Activated naive CD8-positive, alpha-beta T cell treated with anti-CD3 and anti-CD28 coated beads for 36 hours (primary cell): ENCODE data around the gene JADE1. TPM values are rescaled to one million over a fixed set of nuclear protein-coding genes. Genes with fewer than 3 reads are reported as not detected.

Experiments used
- DNase-seq: peaks from one replicate; pipeline ENCODE4 v3.0.0; 2021
- H3K27ac Mint-ChIP-seq: one replicate; pipeline ENCODE4 v1.8.0; 2022; ENCODE audit warnings: mild to moderate bottlenecking, moderate library complexity, mixed read lengths
- H3K27me3 Mint-ChIP-seq: one replicate; pipeline ENCODE4 v1.8.0; 2022; ENCODE audit warnings: mild to moderate bottlenecking, mixed read lengths
- H3K36me3 Mint-ChIP-seq: one replicate; pipeline ENCODE4 v1.8.0; 2021; ENCODE audit warnings: mild to moderate bottlenecking, mixed read lengths
- H3K4me1 Mint-ChIP-seq: one replicate; pipeline ENCODE4 v1.8.0; 2021; ENCODE audit warnings: mixed read lengths
- H3K4me3 Mint-ChIP-seq: one replicate; pipeline ENCODE4 v1.8.0; 2022; ENCODE audit warnings: mild to moderate bottlenecking, moderate library complexity, mixed read lengths
- H3K9me3 Mint-ChIP-seq: one replicate; pipeline ENCODE4 v1.8.0; 2022; ENCODE audit warnings: mixed read lengths
- total RNA-seq, 2 experiments: library from RNA; stranded (reverse); gene quantifications; one replicate each; pipeline ENCODE4 v1.2.3, GENCODE V29; 2021

JADE1 gene
- total RNA-seq, 2 experiments from 2014 or later, result 29.7 to 31.5 TPM

DNA sequence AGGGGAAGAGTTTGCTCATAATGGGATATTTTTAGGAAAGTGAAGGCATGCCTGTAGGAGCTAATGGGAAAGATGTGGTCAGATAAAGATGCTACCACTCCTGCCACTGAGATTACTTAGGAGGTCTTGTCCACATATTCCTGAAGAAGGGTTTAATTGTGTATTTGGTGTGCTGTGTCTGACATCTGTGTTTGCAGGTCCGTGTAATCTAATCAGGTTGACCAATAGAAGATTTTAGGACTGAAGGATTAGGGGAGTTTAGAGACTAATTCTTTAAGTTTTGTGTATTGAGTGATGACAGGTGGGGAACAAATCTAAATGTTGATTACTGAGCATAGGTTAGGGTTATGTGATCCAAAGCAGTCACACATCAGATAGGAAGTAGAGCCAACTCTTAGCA is 57.2 kb downstream of the JADE1 start:
- no peak for DNase-seq
- no peaks in the 10 kb centered on the region for H3K27me3 Mint-ChIP-seq
- H3K4me3 Mint-ChIP-seq, result no peak overlapping the region
- peaks cover 23% of the 10 kb centered on the region for H3K4me1 Mint-ChIP-seq
- H3K27ac Mint-ChIP-seq, result no peak overlapping the region
- H3K9me3 Mint-ChIP-seq, result no peaks in the 10 kb centered on the region
- H3K36me3 Mint-ChIP-seq, result peaks cover 31% of the 10 kb centered on the region

DNA sequence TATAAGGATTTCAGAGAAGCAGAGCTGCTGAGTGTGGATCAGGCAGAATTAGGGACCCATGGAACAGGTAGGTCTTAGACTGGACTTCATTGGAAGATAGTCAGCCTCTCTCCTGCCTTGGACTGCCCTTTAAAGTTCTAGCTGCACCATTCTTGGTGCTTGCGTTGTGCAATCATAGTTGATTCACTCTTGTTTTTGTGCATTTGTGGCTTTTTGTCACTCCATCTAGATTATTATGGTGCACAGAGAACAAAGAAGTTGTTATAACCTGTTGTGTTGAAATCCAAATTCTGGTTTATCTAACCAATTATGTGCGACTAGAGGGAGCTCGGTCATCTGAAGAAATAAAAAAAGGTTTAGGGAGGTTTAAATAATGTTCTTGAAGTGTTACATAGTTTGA is 59.3 kb downstream of the JADE1 start:
- Mint-ChIP-seq H3K36me3 (peaks cover 31% of the 10 kb centered on the region), H3K4me3 (no peak overlapping the region), H3K9me3 (no peaks in the 10 kb centered on the region), H3K27me3 (no peaks in the 10 kb centered on the region), H3K4me1 (peaks cover 4% of the 10 kb centered on the region), H3K27ac (no peak overlapping the region)
- DNase-seq, result no peak

DNA sequence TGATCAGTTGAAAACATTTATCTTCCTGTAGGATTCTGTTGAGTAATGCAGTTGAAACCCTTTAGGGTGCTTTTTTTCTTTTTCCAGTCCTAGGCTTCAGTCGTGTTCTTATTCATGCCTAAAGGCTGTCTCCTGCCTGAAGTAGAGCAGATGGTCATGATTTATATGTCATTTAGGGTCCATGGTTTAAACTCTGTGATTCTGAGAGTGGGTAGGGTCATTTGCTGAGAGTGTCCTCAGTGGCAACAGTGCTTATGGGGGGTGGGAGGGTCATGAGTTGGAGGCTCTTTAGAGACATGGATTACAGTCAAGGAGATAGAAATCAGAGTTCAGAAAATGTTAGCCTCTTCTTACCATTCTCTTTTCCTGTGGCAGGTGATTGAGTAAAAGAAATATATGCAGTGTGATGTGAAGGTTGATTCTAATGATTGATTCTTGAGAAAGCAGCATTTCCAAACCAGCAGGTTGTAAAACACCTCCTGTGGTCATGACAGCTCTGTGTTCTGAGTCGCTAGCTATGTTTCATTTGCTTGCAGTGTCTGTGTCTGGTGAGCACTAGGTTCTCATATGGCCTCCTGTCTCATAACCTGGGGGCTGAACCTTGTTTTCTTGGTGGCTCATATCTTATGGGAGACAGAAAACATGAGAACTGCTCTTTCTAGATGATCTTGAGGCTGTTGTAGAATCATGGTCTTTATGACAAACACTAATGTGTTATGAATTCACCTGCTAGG is 60.4 kb downstream of the JADE1 start:
- Mint-ChIP-seq H3K9me3 (no peaks in the 10 kb centered on the region), H3K4me1 (peaks cover 4% of the 10 kb centered on the region), H3K36me3 (peaks cover 27% of the 10 kb centered on the region), H3K27me3 (no peaks in the 10 kb centered on the region), H3K27ac (peak overlapping the region; percentile 57), H3K4me3 (no peak overlapping the region)
- DNase-seq, result no peak

DNA sequence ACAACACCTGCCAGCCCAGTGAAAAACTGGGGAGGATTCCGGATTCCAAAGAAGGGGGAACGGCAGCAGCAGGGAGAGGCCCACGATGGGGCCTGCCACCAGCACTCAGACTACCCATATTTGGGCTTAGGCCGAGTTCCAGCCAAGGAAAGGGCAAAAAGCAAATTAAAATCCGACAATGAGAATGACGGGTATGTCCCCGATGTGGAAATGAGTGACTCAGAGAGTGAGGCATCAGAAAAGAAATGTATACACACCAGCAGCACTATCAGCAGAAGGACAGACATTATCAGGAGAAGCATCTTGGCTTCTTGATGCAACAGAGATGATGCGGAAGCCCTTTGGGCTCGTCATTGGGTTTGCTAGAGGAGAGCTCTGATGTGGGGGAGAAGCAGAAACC is 62.4 kb downstream of the JADE1 start:
- DNase-seq, result no peak
- H3K27ac Mint-ChIP-seq, result no peak overlapping the region
- no peak overlapping the region for H3K4me3 Mint-ChIP-seq
- peaks cover 21% of the 10 kb centered on the region for H3K36me3 Mint-ChIP-seq
- peaks cover 4% of the 10 kb centered on the region for H3K4me1 Mint-ChIP-seq
- H3K27me3 Mint-ChIP-seq, result no peaks in the 10 kb centered on the region
- no peaks in the 10 kb centered on the region for H3K9me3 Mint-ChIP-seq

DNA sequence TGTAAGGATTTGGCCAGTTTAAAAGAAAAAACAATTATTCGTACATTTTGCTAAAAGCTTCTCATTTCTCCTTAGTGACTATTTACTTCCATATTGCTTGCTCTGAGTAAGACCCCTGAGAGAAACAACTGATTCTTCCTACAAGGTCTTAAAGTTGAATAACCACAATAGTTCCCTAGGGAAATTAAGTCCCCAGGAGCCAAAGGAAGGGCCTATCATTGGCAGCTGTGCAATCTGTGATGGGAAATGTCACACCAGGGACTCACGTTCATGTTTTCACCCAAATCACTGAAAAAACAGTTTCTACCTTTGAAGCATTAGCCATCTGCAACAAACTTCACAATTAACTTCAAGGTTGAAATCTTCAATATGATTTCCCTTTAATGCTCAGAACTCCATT is 66.7 kb downstream of the JADE1 start:
- Mint-ChIP-seq H3K27me3 (no peaks in the 10 kb centered on the region), H3K9me3 (no peaks in the 10 kb centered on the region), H3K36me3 (peaks cover 14% of the 10 kb centered on the region), H3K27ac (no peak overlapping the region), H3K4me1 (no peaks in the 10 kb centered on the region), H3K4me3 (no peak overlapping the region)
- DNase-seq, result no peak

DNA sequence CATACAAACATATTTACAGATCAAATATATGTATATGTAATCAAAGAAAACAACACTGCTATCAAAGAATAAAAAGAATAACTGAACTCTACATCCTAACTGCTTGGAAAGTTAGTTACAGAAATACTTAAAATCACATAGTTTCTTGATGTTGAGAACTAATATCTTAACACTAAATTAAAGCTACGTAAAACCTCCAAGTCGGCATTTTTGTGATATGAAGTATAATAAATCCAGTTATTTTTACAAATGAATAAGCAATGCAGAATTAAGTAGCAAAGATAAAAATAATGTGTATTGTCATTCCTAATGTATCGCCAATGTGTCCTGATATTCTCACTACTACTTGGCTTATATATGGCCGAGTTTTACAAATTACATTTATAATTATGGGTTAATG is 68.4 kb downstream of the JADE1 start:
- Mint-ChIP-seq H3K9me3 (no peaks in the 10 kb centered on the region), H3K4me1 (no peaks in the 10 kb centered on the region)

DNA sequence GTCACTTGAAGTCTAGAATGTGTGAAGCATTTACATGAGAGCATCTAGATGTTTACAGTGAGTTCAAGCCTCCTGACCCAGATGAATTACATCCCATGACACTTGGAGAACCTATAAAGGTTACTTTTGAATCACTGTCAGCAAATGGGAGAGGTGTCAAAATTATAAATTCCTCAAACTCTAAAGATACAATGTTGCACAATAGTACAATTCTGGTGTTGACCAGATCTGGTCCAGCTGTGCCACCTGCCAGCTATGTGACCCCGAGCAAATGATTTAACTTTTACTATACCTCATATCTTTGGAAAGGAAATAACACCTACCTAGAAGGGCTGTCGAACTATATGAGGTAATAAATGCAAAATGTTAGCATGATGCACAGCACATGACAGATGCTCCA is 69.8 kb downstream of the JADE1 start:
- no peak for DNase-seq
- Mint-ChIP-seq H3K4me3 (no peak overlapping the region), H3K27me3 (no peaks in the 10 kb centered on the region), H3K9me3 (no peaks in the 10 kb centered on the region), H3K36me3 (peaks cover 5% of the 10 kb centered on the region), H3K27ac (no peak overlapping the region), H3K4me1 (no peaks in the 10 kb centered on the region)

More for the DNA sequence above, 68.4 kb downstream of the JADE1 start:
- no peak for DNase-seq
- no peaks in the 10 kb centered on the region for H3K27me3 Mint-ChIP-seq
- H3K27ac Mint-ChIP-seq, result no peak overlapping the region
- no peak overlapping the region for H3K4me3 Mint-ChIP-seq
- peaks cover 7% of the 10 kb centered on the region for H3K36me3 Mint-ChIP-seq

DNA sequence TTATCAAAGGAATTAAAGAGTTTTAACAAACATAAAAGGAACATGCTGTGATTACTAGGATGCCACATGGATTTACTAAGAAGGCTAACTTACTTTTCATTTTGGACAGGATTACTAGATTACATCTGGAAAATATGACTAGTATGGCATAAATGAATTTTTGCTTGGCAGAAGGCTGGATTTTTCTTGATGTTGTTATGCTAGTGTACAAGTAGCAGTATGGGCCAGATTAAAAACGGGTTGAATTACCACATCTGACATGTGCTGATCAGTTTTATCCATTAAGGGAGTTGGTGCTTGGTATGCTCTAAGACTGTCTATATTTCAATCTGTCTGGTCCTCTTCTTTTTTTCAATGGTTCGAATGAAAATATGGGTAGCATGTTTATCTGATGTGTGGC is 70.5 kb downstream of the JADE1 start:
- no peaks in the 10 kb centered on the region for H3K9me3 Mint-ChIP-seq
- H3K4me3 Mint-ChIP-seq, result no peak overlapping the region
- H3K36me3 Mint-ChIP-seq, result peaks cover 5% of the 10 kb centered on the region
- no peaks in the 10 kb centered on the region for H3K27me3 Mint-ChIP-seq
- DNase-seq, result no peak
- no peaks in the 10 kb centered on the region for H3K4me1 Mint-ChIP-seq
- no peak overlapping the region for H3K27ac Mint-ChIP-seq

DNA sequence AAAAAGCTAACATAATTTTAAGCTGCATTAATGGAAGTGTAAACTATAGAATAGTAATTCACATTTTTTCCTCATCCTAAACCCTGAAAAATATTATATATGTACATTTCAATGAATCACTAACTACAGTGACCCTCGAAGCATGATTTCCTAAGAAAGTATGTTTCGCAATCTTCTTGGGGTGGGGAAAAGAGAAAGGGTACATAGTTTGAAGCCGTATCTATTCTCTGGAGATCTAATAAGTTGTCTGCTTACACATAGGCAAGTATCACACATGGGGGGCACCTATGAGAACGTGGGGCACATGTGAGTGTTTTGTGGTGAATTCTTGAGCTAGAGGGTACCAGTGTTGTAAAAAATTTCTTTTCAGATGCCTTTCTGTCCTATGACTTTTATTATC is 71.2 kb downstream of the JADE1 start:
- H3K27me3 Mint-ChIP-seq, result no peaks in the 10 kb centered on the region
- no peak overlapping the region for H3K4me3 Mint-ChIP-seq
- no peaks in the 10 kb centered on the region for H3K9me3 Mint-ChIP-seq
- no peak for DNase-seq
- no peak overlapping the region for H3K27ac Mint-ChIP-seq
- peaks cover 5% of the 10 kb centered on the region for H3K36me3 Mint-ChIP-seq
- no peaks in the 10 kb centered on the region for H3K4me1 Mint-ChIP-seq

DNA sequence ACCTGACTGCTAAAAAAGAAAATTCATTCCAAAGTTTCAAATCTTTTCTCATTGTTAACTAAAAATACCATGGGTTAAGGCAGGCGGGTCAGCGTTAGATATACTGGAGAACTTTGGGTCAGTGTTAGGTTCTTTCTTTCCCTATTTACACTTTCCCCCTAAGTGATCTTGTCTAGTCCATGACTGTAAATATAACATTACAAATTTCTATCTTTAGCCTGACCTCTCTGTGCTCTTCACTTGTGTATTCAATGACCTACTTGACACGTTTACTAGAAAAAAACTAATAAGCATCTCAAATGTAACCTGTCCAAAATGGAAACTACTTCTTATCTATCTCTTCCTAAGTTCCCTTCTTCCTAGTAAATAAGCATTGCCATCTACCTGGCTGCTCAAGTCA is 95.3 kb downstream of the JADE1 start:
- no peaks in the 10 kb centered on the region for H3K27me3 Mint-ChIP-seq
- no peak overlapping the region for H3K4me3 Mint-ChIP-seq
- H3K9me3 Mint-ChIP-seq, result no peaks in the 10 kb centered on the region
- no peaks in the 10 kb centered on the region for H3K4me1 Mint-ChIP-seq
- H3K27ac Mint-ChIP-seq, result no peak overlapping the region
- H3K36me3 Mint-ChIP-seq, result peaks cover 7% of the 10 kb centered on the region
- no peak for DNase-seq

DNA sequence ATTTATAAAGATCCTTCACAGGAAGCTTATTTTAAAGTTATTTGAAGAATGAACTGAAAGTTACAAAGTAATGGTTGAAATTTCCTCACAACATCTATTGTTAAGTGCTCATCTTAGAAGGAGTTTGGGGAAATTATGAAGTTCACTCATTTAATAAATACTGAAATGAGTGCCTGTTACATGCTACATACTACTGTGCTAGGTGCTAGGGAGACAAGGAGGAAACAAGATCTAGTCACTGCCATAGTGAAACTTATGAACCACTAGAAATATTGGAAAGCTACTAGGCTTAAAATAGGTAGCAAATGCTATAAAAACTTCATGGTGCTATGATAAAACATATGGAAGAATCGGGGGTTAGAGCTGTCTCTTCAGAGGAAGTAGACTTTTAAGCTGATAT is 97.1 kb downstream of the JADE1 start:
- no peaks in the 10 kb centered on the region for H3K4me1 Mint-ChIP-seq
- H3K27ac Mint-ChIP-seq, result no peak overlapping the region
- peaks cover 7% of the 10 kb centered on the region for H3K36me3 Mint-ChIP-seq
- no peaks in the 10 kb centered on the region for H3K27me3 Mint-ChIP-seq
- H3K9me3 Mint-ChIP-seq, result no peaks in the 10 kb centered on the region
- DNase-seq, result no peak
- H3K4me3 Mint-ChIP-seq, result no peak overlapping the region

DNA sequence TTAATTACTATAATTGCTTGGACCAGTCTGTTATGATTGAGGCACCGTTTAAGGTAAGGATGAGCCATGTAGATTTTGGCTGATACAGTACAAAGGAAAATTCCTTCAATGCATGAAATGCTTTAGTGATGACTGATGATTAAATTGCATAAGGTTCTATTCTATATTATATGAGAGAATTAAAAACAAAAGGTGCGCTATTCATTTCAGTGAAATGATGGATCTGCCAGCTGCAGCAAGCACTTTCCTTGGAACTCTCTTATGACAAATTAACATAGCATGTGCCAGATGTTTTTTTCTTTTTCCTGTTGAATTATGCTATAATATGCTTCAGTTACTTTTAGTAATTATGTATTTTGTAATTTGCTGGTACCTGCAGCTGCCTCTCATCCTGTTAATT is 98.5 kb downstream of the JADE1 start:
- Mint-ChIP-seq H3K36me3 (peaks cover 1% of the 10 kb centered on the region), H3K4me3 (no peak overlapping the region), H3K27me3 (no peaks in the 10 kb centered on the region)

DNA sequence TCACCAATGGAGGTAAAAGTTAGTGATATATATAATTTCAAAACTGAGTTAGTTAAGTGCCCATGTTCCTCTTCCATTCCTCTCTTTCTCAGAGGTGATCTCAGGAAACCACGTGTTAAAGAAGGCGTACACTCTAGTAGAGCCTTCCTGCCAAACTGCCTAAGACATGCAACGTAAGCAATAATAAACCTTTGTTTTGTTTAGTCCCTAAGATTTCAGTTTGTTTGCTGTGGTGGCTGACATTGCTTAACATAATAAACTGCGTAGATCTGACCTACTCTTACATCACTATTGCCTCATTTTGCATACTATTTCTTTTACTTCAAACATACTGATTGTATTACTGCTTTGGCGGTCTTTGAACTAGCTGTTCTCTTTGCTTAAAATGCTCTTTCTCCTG is 99.2 kb downstream of the JADE1 start:
- no peak overlapping the region for H3K27ac Mint-ChIP-seq

More for the DNA sequence above, 98.5 kb downstream of the JADE1 start:
- Mint-ChIP-seq H3K4me1 (no peaks in the 10 kb centered on the region), H3K27ac (no peak overlapping the region), H3K9me3 (no peaks in the 10 kb centered on the region)
- no peak for DNase-seq

DNA sequence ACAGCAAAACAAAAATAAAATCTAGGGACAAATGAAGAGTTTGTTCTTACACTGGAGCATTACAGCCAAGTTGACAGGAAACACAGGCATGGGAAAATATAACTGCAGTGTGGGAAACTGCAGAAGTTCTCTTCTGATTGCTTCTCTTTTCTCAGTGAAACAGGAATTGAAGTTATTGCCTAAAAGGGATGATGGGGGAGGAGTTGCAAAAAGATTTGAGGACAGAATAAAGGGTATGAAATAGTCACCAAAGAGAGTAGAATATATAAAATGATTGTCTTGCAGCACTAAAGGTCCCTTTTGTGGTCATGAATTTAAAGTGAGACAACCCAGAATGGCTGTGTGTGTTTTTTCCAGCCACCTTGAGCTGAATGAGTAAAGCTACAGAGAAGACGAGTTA is 103.7 kb downstream of the JADE1 start:
- Mint-ChIP-seq H3K27me3 (no peaks in the 10 kb centered on the region), H3K36me3 (no peaks in the 10 kb centered on the region), H3K9me3 (no peaks in the 10 kb centered on the region), H3K4me1 (peaks cover 9% of the 10 kb centered on the region), H3K27ac (no peak overlapping the region), H3K4me3 (no peak overlapping the region)
- DNase-seq, result no peak

More for the DNA sequence above, 99.2 kb downstream of the JADE1 start:
- no peak for DNase-seq
- no peaks in the 10 kb centered on the region for H3K27me3 Mint-ChIP-seq
- no peaks in the 10 kb centered on the region for H3K4me1 Mint-ChIP-seq
- H3K36me3 Mint-ChIP-seq, result peaks cover 1% of the 10 kb centered on the region
- no peak overlapping the region for H3K4me3 Mint-ChIP-seq
- H3K9me3 Mint-ChIP-seq, result no peaks in the 10 kb centered on the region

DNA sequence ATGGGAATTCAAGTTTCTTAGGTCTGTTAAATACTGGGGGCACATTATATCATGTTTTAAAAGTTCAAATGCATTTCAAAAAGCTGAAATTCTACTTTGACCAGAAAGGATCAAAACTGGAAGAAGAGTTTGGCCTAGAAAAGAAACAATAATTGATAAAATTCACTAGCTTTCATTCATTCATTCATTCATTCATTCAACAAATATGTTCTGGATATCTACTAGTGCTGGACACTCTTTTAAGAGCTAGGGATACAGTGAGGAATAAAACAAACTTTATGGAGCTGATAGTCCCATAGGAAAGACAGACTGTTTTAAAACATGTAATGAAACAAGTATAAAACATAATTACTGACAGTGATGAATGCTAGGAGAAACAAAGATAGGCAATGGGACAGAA is 106.0 kb downstream of the JADE1 start:
- Mint-ChIP-seq H3K27ac (no peak overlapping the region), H3K4me1 (peaks cover 12% of the 10 kb centered on the region), H3K4me3 (no peak overlapping the region), H3K27me3 (no peaks in the 10 kb centered on the region), H3K36me3 (peaks cover 6% of the 10 kb centered on the region), H3K9me3 (no peaks in the 10 kb centered on the region)
- DNase-seq, result no peak

DNA sequence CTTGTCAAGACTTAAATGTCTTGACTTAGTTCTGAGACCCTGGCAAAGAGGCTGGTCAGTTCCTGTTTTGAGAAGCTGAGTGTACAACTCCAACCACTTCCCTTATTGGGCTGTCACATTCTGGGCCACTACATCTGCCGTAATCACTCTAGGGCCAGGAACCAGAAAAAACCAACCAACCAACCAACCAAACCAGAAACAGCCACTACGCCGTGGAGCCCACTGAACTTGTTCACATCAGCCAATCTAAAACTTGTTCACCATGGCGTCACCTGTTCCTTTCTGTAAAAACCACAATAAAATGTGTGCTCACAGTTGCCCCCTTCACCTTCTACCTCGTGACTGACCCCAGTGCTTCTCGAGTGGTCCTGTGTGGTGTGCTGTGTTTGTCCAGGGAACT is 107.3 kb downstream of the JADE1 start:
- H3K27ac Mint-ChIP-seq, result no peak overlapping the region
- H3K9me3 Mint-ChIP-seq, result no peaks in the 10 kb centered on the region
- H3K4me1 Mint-ChIP-seq, result peaks cover 12% of the 10 kb centered on the region
- H3K4me3 Mint-ChIP-seq, result no peak overlapping the region
- H3K27me3 Mint-ChIP-seq, result no peaks in the 10 kb centered on the region
- no peak for DNase-seq
- H3K36me3 Mint-ChIP-seq, result peaks cover 6% of the 10 kb centered on the region
